ENCODE data around the gene FAM234B. TPM values are rescaled to one million over a fixed set of nuclear protein-coding genes. Genes with fewer than 3 reads are reported as not detected.

FAM234B gene
- total RNA-seq, 1 experiment from 2014 or later, result 25.9 TPM

DNA sequence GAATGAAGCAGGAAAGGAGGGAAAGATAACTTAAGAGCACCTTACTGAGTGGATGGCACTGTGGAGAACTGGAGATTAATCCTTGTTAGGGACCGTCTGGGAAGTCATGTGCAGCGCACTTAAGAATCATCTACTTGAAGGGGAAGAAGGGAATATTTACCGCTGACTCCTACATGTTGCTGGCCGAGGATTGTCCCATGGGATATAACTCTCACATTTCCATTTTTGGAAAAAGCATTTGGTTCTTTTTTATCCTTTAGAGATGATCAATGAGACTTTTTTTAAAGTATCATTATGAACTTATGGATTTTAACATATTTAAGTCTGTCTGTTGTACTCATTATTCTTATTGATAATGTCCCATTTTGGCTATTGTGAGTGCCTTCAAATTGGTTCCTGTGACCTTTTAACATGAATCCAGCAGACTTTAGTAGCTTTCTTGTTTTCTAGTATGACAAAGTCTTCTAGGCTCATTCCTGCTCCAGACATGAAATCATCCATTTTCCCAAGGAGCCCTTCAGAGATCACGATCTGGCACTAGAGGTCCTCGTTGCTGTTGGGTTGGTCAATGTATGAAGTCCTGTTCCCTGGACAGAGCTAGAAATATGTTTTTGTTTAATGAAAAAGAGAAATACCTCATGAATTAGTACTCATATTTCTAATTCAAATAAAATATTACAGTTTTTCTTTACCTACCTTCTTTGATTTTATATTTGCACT is 20.2 kb upstream of the FAM234B start:
- Mint-ChIP-seq H3K9me3 (no peaks in the 10 kb centered on the region), H3K4me1 (peaks cover 8% of the 10 kb centered on the region), H3K4me3 (no peak overlapping the region), H3K27ac (no peak overlapping the region), H3K36me3 (no peaks in the 10 kb centered on the region), H3K27me3 (ENCODE audit: low read depth) (no peaks in the 10 kb centered on the region)
- POLR2A ChIA-PET, result interaction anchor here (0.6 kb wide), 2 partner anchors 52 to 917 kb away, joined by 3 read pairs; no protein-coding TSS in a partner anchor
- CTCF ChIA-PET, result interaction anchor here (0.6 to 3.1 kb wide), 31 partner anchors 9 to 514 kb away, joined by 3 to 19 read pairs (median 4); partner anchors contain the start of genes EMP1 and FAM234B
- DNase-seq (ENCODE audit: low spot score) (no peak), ATAC-seq (peak; percentile 76)
- TF ChIP-seq, protein P1, sequence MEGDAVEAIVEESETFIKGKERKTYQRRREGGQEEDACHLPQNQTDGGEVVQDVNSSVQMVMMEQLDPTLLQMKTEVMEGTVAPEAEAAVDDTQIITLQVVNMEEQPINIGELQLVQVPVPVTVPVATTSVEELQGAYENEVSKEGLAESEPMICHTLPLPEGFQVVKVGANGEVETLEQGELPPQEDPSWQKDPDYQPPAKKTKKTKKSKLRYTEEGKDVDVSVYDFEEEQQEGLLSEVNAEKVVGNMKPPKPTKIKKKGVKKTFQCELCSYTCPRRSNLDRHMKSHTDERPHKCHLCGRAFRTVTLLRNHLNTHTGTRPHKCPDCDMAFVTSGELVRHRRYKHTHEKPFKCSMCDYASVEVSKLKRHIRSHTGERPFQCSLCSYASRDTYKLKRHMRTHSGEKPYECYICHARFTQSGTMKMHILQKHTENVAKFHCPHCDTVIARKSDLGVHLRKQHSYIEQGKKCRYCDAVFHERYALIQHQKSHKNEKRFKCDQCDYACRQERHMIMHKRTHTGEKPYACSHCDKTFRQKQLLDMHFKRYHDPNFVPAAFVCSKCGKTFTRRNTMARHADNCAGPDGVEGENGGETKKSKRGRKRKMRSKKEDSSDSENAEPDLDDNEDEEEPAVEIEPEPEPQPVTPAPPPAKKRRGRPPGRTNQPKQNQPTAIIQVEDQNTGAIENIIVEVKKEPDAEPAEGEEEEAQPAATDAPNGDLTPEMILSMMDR (IDR thresholded peaks at IDR 0.05), result no peak
- no peak for TF ChIP-seq EMX1 (CRISPR knock-in tag; IDR thresholded peaks at IDR 0.05)
- no peak for TF ChIP-seq ELF4 (CRISPR knock-in tag; IDR thresholded peaks at IDR 0.05; ENCODE audit: low read depth)
- TF ChIP-seq, protein P2, sequence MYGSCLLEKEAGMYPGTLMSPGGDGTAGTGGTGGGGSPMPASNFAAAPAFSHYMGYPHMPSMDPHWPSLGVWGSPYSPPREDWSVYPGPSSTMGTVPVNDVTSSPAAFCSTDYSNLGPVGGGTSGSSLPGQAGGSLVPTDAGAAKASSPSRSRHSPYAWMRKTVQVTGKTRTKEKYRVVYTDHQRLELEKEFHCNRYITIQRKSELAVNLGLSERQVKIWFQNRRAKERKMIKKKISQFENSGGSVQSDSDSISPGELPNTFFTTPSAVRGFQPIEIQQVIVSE (CRISPR knock-in tag; IDR thresholded peaks at IDR 0.05; ENCODE audit: borderline replicate concordance), result no peak
- TF ChIP-seq, protein P3, sequence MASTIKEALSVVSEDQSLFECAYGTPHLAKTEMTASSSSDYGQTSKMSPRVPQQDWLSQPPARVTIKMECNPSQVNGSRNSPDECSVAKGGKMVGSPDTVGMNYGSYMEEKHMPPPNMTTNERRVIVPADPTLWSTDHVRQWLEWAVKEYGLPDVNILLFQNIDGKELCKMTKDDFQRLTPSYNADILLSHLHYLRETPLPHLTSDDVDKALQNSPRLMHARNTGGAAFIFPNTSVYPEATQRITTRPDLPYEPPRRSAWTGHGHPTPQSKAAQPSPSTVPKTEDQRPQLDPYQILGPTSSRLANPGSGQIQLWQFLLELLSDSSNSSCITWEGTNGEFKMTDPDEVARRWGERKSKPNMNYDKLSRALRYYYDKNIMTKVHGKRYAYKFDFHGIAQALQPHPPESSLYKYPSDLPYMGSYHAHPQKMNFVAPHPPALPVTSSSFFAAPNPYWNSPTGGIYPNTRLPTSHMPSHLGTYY (CRISPR knock-in tag; IDR thresholded peaks at IDR 0.05), result no peak
- TF ChIP-seq FOXK1 (CRISPR knock-in tag; IDR thresholded peaks at IDR 0.05), result no peak
- TF ChIP-seq, protein P4, sequence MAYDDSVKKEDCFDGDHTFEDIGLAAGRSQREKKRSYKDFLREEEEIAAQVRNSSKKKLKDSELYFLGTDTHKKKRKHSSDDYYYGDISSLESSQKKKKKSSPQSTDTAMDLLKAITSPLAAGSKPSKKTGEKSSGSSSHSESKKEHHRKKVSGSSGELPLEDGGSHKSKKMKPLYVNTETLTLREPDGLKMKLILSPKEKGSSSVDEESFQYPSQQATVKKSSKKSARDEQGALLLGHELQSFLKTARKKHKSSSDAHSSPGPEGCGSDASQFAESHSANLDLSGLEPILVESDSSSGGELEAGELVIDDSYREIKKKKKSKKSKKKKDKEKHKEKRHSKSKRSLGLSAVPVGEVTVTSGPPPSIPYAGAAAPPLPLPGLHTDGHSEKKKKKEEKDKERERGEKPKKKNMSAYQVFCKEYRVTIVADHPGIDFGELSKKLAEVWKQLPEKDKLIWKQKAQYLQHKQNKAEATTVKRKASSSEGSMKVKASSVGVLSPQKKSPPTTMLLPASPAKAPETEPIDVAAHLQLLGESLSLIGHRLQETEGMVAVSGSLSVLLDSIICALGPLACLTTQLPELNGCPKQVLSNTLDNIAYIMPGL (CRISPR knock-in tag; IDR thresholded peaks at IDR 0.05), result no peak
- TF ChIP-seq, protein P5, sequence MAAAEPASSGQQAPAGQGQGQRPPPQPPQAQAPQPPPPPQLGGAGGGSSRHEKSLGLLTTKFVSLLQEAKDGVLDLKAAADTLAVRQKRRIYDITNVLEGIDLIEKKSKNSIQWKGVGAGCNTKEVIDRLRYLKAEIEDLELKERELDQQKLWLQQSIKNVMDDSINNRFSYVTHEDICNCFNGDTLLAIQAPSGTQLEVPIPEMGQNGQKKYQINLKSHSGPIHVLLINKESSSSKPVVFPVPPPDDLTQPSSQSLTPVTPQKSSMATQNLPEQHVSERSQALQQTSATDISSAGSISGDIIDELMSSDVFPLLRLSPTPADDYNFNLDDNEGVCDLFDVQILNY (CRISPR knock-in tag; IDR thresholded peaks at IDR 0.05), result no peak
- no peak for TF ChIP-seq ZNF317 (CRISPR knock-in tag; IDR thresholded peaks at IDR 0.05; ENCODE audit: borderline replicate concordance, low read depth)
- no peak for TF ChIP-seq OVOL2 (CRISPR knock-in tag; IDR thresholded peaks at IDR 0.05; ENCODE audit: borderline replicate concordance)
- no peak for TF ChIP-seq ETV6 (CRISPR knock-in tag; IDR thresholded peaks at IDR 0.05)
- TF ChIP-seq RELA (CRISPR knock-in tag; IDR thresholded peaks at IDR 0.05; ENCODE audit: borderline replicate concordance), result no peak
- no peak for TF ChIP-seq ZNF423 (CRISPR knock-in tag; IDR thresholded peaks at IDR 0.05)

DNA sequence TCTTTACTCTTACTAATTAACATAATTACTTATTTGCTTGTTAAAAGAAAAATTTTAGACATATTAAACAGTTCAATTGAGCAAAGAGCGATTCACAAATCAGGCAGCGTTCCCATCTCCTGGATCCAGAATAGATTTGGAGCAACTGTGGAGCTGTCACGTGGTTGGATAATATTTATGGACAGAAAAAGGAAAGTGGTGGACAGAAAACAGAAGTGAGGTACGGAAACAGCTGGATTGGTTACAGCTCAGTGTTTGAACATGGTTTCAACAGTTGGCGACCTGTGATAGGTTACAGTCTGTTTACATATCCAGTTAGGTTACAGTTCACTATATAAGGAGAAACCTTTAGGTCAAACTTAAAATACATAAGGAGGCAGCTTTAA is 19.7 kb upstream of the FAM234B start:
- H3K36me3 Mint-ChIP-seq, result no peaks in the 10 kb centered on the region
- no peaks in the 10 kb centered on the region for H3K9me3 Mint-ChIP-seq
- no peak overlapping the region for H3K4me3 Mint-ChIP-seq
- TF ChIP-seq TEAD1 (CRISPR knock-in tag; IDR thresholded peaks at IDR 0.05) (no peak), GABPB1 (CRISPR knock-in tag; IDR thresholded peaks at IDR 0.05) (no peak), CBFB (CRISPR knock-in tag; IDR thresholded peaks at IDR 0.05; ENCODE audit: low read depth) (no peak)
- TF ChIP-seq, protein P6, sequence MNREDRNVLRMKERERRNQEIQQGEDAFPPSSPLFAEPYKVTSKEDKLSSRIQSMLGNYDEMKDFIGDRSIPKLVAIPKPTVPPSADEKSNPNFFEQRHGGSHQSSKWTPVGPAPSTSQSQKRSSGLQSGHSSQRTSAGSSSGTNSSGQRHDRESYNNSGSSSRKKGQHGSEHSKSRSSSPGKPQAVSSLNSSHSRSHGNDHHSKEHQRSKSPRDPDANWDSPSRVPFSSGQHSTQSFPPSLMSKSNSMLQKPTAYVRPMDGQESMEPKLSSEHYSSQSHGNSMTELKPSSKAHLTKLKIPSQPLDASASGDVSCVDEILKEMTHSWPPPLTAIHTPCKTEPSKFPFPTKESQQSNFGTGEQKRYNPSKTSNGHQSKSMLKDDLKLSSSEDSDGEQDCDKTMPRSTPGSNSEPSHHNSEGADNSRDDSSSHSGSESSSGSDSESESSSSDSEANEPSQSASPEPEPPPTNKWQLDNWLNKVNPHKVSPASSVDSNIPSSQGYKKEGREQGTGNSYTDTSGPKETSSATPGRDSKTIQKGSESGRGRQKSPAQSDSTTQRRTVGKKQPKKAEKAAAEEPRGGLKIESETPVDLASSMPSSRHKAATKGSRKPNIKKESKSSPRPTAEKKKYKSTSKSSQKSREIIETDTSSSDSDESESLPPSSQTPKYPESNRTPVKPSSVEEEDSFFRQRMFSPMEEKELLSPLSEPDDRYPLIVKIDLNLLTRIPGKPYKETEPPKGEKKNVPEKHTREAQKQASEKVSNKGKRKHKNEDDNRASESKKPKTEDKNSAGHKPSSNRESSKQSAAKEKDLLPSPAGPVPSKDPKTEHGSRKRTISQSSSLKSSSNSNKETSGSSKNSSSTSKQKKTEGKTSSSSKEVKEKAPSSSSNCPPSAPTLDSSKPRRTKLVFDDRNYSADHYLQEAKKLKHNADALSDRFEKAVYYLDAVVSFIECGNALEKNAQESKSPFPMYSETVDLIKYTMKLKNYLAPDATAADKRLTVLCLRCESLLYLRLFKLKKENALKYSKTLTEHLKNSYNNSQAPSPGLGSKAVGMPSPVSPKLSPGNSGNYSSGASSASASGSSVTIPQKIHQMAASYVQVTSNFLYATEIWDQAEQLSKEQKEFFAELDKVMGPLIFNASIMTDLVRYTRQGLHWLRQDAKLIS (CRISPR knock-in tag; IDR thresholded peaks at IDR 0.05; ENCODE audit: borderline replicate concordance), result no peak
- TF ChIP-seq, protein P7, sequence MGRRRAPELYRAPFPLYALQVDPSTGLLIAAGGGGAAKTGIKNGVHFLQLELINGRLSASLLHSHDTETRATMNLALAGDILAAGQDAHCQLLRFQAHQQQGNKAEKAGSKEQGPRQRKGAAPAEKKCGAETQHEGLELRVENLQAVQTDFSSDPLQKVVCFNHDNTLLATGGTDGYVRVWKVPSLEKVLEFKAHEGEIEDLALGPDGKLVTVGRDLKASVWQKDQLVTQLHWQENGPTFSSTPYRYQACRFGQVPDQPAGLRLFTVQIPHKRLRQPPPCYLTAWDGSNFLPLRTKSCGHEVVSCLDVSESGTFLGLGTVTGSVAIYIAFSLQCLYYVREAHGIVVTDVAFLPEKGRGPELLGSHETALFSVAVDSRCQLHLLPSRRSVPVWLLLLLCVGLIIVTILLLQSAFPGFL (CRISPR knock-in tag; IDR thresholded peaks at IDR 0.05; ENCODE audit: borderline replicate concordance), result no peak
- TF ChIP-seq, protein P8, sequence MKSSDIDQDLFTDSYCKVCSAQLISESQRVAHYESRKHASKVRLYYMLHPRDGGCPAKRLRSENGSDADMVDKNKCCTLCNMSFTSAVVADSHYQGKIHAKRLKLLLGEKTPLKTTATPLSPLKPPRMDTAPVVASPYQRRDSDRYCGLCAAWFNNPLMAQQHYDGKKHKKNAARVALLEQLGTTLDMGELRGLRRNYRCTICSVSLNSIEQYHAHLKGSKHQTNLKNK (CRISPR knock-in tag; IDR thresholded peaks at IDR 0.05), result no peak
- ATAC-seq, result no peak
- ChIA-PET POLR2A (interaction anchor here (0.6 kb wide), 2 partner anchors 53 to 916 kb away, joined by 3 read pairs; no protein-coding TSS in a partner anchor), CTCF (interaction anchor here (0.6 to 3.1 kb wide), 30 partner anchors 9 to 514 kb away, joined by 3 to 19 read pairs (median 4); partner anchors contain the start of genes EMP1 and FAM234B)
- no peak overlapping the region for H3K27ac Mint-ChIP-seq
- DNase-seq (ENCODE audit: low spot score), result no peak
- no peaks in the 10 kb centered on the region for H3K27me3 Mint-ChIP-seq (ENCODE audit: low read depth)
- H3K4me1 Mint-ChIP-seq, result peaks cover 8% of the 10 kb centered on the region

Data from WTC11 (cell line).